ENCODE results near the gene MICALL2. TPM values are rescaled to one million over a fixed set of nuclear protein-coding genes. Genes with fewer than 3 reads are reported as not detected.

The MICALL2 gene
- total RNA-seq, 1 donor from 2014 or later: 166 TPM

- no peak for DNase-seq (ENCODE audit: low spot score)
Observed at GRCh38 chr7:1493129-1493528, 33.9 kb upstream of the MICALL2 start.

- no peak for DNase-seq (ENCODE audit: low spot score)
Observed at GRCh38 chr7:1492640-1493039, 33.4 kb upstream of the MICALL2 start.

- no peak for DNase-seq (ENCODE audit: low spot score)
Observed at GRCh38 chr7:1492221-1492620, 33.0 kb upstream of the MICALL2 start.

GRCh38 chr7:1490837-1491236 is 31.6 kb upstream of the MICALL2 start:
- no peak for DNase-seq (ENCODE audit: low spot score)

GRCh38 chr7:1489336-1489735 is 30.1 kb upstream of the MICALL2 start:
- DNase-seq (ENCODE audit: low spot score): no peak

GRCh38 chr7:1488016-1488415 is 28.7 kb upstream of the MICALL2 start:
- DNase-seq (ENCODE audit: low spot score): no peak

- DNase-seq (ENCODE audit: low spot score): no peak
Observed at GRCh38 chr7:1487466-1487865, 28.2 kb upstream of the MICALL2 start.

GRCh38 chr7:1486571-1486970 is 27.3 kb upstream of the MICALL2 start:
- no peak for DNase-seq (ENCODE audit: low spot score)

GRCh38 chr7:1485156-1485555 is 25.9 kb upstream of the MICALL2 start:
- DNase-seq (ENCODE audit: low spot score): no peak

GRCh38 chr7:1484569-1484968 is 25.3 kb upstream of the MICALL2 start:
- DNase-seq (ENCODE audit: low spot score): no peak

GRCh38 chr7:1483536-1484505 is 24.6 kb upstream of the MICALL2 start:
- no peak for DNase-seq (ENCODE audit: low spot score)

GRCh38 chr7:1483079-1483478 is 23.8 kb upstream of the MICALL2 start:
- DNase-seq (ENCODE audit: low spot score): no peak

GRCh38 chr7:1481300-1481699 is 22.0 kb upstream of the MICALL2 start:
- no peak for DNase-seq (ENCODE audit: low spot score)

GRCh38 chr7:1480670-1481069 is 21.4 kb upstream of the MICALL2 start:
- no peak for DNase-seq (ENCODE audit: low spot score)

GRCh38 chr7:1479287-1479686 is 20.0 kb upstream of the MICALL2 start:
- no peak for DNase-seq (ENCODE audit: low spot score)

- DNase-seq (ENCODE audit: low spot score): no peak
Observed at GRCh38 chr7:1478480-1478879, 19.2 kb upstream of the MICALL2 start.

- no peak for DNase-seq (ENCODE audit: low spot score)
Observed at GRCh38 chr7:1476859-1477258, 17.6 kb upstream of the MICALL2 start.

GRCh38 chr7:1475991-1476390 is 16.7 kb upstream of the MICALL2 start:
- no peak for DNase-seq (ENCODE audit: low spot score)

- no peak for DNase-seq (ENCODE audit: low spot score)
Observed at GRCh38 chr7:1475393-1475792, 16.1 kb upstream of the MICALL2 start.

GRCh38 chr7:1474736-1475135 is 15.5 kb upstream of the MICALL2 start:
- no peak for DNase-seq (ENCODE audit: low spot score)

GRCh38 chr7:1473864-1474512 is 14.7 kb upstream of the MICALL2 start:
- DNase-seq (ENCODE audit: low spot score): peak; percentile 90

- no peak for DNase-seq (ENCODE audit: low spot score)
Observed at GRCh38 chr7:1470901-1471300, 11.6 kb upstream of the MICALL2 start.

GRCh38 chr7:1468643-1469298 is 9.5 kb upstream of the MICALL2 start:
- no peak for DNase-seq (ENCODE audit: low spot score)

All from mucosa of gallbladder (tissue), 1 donor.